SK-N-SH treated with all-trans-retinoic acid at 6 μM for 48 hours (cell line): ENCODE results near the gene DOC2B.
"Not testable (repeated sequence)": the region's sequence is repeated elsewhere in the genome, so short reads cannot be mapped to it uniquely, and the experiment has no call there.

Experiments used
- ATAC-seq: fragments of 200-7000 bp; cut with Tn5 transposase; 3 replicates; pipeline ENCODE4 v1.9.1; 2020; ENCODE audit warnings: mild to moderate bottlenecking, moderate library complexity
- ARNTL ChIP-seq: fragments of 450-650 bp; formaldehyde crosslinking; IDR thresholded peaks from 2 replicates; pipeline ENCODE4 v1.5.0; 2020; ENCODE audit warnings: low read depth, mild to moderate bottlenecking, moderate library complexity, borderline replicate concordance
- BACH2 ChIP-seq: fragments of 250-450 bp; sonication (Bioruptor Pico); IDR thresholded peaks from 2 replicates; pipeline ENCODE4 v1.9.0; 2021; ENCODE audit warnings: mild to moderate bottlenecking, borderline replicate concordance
- CSDC2 ChIP-seq: fragments of 250-450 bp; sonication (Bioruptor Pico); IDR thresholded peaks from 2 replicates; pipeline ENCODE4 v1.5.0; 2020; ENCODE audit warnings: mild to moderate bottlenecking, moderate library complexity
- GLIS3 ChIP-seq: fragments of 250-450 bp; sonication (Bioruptor Pico); IDR thresholded peaks from 2 replicates; pipeline ENCODE4 v1.5.0; 2020; ENCODE audit warnings: mild to moderate bottlenecking, moderate library complexity
- PPARA ChIP-seq: fragments of 250-450 bp; sonication (Bioruptor Pico); IDR thresholded peaks from 2 replicates; pipeline ENCODE4 v1.5.0; 2020; ENCODE audit warnings: mild to moderate bottlenecking, borderline replicate concordance
- RARB ChIP-seq: fragments of 250-450 bp; sonication (Bioruptor Pico); IDR thresholded peaks from 2 replicates; pipeline ENCODE4 v1.8.0; 2021; ENCODE audit warnings: mild to moderate bottlenecking, moderate library complexity
- ZC3H10 ChIP-seq: fragments of 250-450 bp; sonication (Bioruptor Pico); IDR thresholded peaks from 2 replicates; pipeline ENCODE4 v1.5.1; 2021; ENCODE audit warnings: mild to moderate bottlenecking, moderate library complexity
- ZFP3 ChIP-seq: fragments of 250-450 bp; sonication (Bioruptor Pico); IDR thresholded peaks from 2 replicates; pipeline ENCODE4 v1.5.0; 2020; ENCODE audit warnings: mild to moderate bottlenecking, moderate library complexity
- ZNF70 ChIP-seq: fragments of 450-650 bp; formaldehyde crosslinking; IDR thresholded peaks from 2 replicates; pipeline ENCODE4 v1.5.0; 2020; ENCODE audit warnings: mild to moderate bottlenecking, moderate library complexity
- ZNF8 ChIP-seq: fragments of 450-650 bp; formaldehyde crosslinking; IDR thresholded peaks from 2 replicates; pipeline ENCODE4 v1.5.0; 2020; ENCODE audit warnings: mild to moderate bottlenecking, moderate library complexity
- TF ChIP-seq, protein P1 (sequence below): fragments of 250-450 bp; sonication (Bioruptor Pico); IDR thresholded peaks from 2 replicates; pipeline ENCODE4 v1.5.1; 2021; ENCODE audit warnings: mild to moderate bottlenecking, moderate library complexity
- TF ChIP-seq, protein P2 (sequence below): fragments of 250-450 bp; sonication (Bioruptor Pico); IDR thresholded peaks from 2 replicates; pipeline ENCODE4 v1.5.0; 2020; ENCODE audit warnings: mild to moderate bottlenecking, moderate library complexity

Gene DOC2B

DNA sequence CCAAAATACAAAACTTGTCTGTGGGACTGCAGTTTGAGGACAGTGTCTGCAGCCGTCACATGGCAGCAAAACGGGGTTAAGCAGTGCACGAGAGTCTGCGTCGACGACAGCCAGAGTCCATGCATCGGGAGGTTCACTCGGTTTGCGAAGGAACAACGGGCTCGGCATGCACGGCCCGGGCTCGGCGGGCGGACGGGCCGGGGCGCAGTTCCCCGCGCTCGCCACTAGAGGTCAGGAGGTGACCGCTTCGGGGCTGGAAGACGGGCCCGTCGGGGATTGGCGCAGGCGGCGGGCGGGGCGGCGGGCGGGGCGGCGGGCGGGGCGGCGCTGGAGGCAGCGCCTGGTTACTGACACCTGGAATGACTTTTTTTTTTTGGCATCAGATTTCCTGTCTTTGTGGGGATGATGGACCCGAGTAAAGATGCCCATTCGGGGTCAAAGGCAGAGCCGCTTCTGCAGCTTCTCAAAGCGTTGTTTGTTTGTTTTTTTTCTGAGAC is 37.6 kb downstream of the DOC2B start (continued):
- TF ChIP-seq, protein P1, sequence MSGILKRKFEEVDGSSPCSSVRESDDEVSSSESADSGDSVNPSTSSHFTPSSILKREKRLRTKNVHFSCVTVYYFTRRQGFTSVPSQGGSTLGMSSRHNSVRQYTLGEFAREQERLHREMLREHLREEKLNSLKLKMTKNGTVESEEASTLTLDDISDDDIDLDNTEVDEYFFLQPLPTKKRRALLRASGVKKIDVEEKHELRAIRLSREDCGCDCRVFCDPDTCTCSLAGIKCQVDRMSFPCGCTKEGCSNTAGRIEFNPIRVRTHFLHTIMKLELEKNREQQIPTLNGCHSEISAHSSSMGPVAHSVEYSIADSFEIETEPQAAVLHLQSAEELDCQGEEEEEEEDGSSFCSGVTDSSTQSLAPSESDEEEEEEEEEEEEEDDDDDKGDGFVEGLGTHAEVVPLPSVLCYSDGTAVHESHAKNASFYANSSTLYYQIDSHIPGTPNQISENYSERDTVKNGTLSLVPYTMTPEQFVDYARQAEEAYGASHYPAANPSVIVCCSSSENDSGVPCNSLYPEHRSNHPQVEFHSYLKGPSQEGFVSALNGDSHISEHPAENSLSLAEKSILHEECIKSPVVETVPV, result no peak
- no peak for TF ChIP-seq ZC3H10 (CRISPR knock-in tag)
- no peak for TF ChIP-seq ZFP3 (CRISPR knock-in tag)
- no peak for TF ChIP-seq ZNF8

DNA sequence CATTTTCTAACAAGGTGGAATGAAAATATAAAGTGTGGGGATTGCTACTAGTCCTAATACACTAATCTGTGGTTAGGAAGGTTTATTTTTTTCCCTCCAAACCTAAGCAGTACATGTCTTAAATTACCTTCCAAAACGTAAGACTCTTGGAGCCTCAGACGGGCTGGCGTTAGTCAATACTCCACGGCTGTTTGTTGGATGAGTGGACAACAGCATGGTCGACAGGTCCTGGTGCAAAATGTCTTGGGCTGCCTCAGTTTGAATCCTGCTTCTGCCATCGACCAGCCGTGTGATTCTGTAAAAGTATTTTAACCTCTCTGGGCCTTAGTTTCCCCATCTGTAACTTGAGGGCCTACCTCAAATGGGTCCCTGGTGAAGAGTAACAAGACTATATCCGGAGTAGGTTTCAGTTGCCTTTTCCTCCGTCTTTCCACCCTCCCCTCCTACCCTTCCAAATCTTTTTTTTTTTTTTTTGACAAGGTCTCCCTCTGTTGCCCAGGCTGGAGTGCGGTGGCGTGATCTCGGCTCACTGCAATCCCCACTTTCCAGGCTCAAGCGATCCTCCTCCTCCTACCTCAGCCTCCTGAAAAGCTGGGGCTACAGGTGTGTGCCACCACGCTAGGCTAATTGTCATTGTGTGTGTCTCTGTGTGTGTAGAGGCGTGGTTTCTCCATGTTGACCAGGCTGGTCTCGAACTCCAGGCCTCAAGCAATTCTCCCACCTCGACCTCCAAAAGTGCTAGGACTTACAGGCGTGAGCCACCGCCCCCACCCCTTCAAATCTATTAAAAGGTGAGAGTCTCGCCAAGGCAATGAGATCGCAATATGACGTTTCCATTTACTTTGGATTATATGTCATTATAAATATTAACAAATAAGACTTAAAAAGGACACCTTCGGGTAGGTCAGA is 38.3 kb downstream of the DOC2B start:
- TF ChIP-seq, protein P2, sequence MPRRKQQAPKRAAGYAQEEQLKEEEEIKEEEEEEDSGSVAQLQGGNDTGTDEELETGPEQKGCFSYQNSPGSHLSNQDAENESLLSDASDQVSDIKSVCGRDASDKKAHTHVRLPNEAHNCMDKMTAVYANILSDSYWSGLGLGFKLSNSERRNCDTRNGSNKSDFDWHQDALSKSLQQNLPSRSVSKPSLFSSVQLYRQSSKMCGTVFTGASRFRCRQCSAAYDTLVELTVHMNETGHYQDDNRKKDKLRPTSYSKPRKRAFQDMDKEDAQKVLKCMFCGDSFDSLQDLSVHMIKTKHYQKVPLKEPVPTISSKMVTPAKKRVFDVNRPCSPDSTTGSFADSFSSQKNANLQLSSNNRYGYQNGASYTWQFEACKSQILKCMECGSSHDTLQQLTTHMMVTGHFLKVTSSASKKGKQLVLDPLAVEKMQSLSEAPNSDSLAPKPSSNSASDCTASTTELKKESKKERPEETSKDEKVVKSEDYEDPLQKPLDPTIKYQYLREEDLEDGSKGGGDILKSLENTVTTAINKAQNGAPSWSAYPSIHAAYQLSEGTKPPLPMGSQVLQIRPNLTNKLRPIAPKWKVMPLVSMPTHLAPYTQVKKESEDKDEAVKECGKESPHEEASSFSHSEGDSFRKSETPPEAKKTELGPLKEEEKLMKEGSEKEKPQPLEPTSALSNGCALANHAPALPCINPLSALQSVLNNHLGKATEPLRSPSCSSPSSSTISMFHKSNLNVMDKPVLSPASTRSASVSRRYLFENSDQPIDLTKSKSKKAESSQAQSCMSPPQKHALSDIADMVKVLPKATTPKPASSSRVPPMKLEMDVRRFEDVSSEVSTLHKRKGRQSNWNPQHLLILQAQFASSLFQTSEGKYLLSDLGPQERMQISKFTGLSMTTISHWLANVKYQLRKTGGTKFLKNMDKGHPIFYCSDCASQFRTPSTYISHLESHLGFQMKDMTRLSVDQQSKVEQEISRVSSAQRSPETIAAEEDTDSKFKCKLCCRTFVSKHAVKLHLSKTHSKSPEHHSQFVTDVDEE (CRISPR knock-in tag), result no peak
- TF ChIP-seq PPARA (CRISPR knock-in tag) (no peak), RARB (CRISPR knock-in tag) (no peak), CSDC2 (no peak), ZNF70 (CRISPR knock-in tag) (no peak), GLIS3 (CRISPR knock-in tag) (no peak), ZFP3 (CRISPR knock-in tag) (no peak), ARNTL (CRISPR knock-in tag) (no peak)
- TF ChIP-seq, protein P1, result no peak
- no peak for ATAC-seq

DNA sequence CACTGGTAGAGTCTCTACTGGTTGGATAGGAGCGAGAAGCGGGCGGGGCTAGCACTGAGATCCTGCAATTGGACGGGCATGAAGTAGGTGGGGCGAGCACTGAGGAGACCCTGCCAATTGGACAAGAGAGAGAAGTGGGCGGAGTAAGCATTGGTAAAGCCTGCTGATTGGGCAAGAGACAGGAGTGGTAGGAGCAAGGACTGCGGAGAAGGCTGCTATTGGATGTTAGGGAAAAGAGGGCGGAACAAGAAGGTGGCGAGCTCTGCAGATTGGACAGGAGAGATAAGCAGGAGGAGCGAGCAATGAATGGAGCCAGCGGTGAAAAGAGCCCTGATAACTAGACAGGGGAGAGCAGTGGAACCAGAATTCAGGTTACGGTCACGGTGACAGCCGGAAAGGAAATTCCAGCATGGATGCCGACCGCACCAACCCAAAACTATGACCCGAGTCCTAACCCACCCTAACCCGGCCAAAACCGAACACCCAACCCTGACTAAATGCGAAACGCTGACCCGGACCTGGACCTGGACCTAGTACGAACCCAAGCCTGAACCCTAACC is 39.3 kb downstream of the DOC2B start:
- no peak for ATAC-seq
- TF ChIP-seq RARB (CRISPR knock-in tag), result no peak
- TF ChIP-seq ZC3H10 (CRISPR knock-in tag), result no peak
- TF ChIP-seq ZFP3 (CRISPR knock-in tag), result no peak
- TF ChIP-seq BACH2 (CRISPR knock-in tag), result no peak
- TF ChIP-seq, protein P2 (CRISPR knock-in tag), result no peak
- TF ChIP-seq, protein P1, result no peak

DNA sequence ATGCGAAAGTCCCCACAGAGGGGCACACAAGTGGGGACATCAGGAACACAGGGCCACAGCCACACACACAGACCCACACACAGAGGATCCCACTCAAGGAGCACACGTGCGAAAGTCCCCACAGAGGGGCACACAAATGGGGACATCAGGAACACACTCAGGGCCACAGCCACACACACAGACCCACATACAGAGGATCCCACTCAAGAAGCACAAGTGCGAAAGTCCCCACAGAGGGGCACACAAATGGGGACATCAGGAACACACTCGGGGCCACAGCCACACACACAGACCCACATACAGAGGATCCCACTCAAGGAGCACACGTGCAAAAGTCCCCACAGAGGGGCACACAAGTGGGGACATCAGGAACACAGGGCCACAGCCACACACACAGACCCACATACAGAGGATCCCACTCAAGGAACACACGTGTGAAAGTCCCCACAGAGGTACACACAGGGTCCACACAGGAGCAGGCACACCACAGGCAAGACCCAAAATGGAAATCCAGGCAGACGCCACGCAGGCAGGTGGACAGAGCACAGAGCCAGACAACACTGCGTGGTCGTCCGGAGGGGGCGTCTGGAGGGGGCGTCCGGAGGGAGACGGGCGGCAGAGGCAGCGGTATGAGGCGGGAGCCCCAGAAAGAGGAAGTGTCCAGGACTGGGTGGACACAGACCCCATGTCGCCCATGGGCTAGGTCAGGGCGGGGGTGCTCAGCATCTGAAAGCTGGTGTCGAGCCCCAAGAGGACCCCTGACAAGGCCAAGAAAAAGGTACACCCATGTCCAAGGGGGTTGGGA is 41.8 kb downstream of the DOC2B start:
- not testable (repeated sequence) for ATAC-seq

DNA sequence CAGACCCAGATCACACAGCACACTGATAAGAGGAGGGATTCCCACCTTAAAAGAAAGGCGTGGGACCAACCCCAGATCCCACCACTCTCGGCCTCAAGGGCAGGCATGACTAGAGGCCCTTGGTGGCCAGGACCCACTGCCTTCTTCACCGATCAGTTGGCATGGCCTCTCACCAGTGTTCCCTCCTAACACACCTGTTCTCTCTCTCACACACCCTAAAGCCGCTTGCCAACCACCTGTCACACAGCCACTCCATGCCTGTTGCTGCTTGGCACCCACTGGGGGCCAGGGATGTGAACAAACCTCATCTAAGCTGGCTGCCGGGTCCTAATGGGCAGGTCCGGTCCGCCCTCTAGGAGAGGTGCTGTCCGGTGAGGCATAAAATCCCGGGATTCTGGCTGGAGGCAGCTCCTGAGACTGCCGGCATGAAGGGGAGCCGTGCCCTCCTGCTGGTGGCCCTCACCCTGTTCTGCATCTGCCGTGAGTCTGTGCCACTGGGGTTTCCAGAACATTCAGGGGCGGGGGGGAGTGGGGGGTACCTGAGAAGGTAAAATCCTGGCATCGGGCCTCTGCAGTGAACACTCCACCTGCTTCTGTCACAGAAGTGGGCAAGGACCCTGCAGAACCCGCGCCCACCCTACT is 44.2 kb downstream of the DOC2B start, which contains the start of gene SCGB1C2:
SCGB1C2 (plus strand) TSS at position 404 of the 642 bp plus-strand sequence; CDS start at position 426, 22 bp downstream.
- not testable (repeated sequence) for ATAC-seq

DNA sequence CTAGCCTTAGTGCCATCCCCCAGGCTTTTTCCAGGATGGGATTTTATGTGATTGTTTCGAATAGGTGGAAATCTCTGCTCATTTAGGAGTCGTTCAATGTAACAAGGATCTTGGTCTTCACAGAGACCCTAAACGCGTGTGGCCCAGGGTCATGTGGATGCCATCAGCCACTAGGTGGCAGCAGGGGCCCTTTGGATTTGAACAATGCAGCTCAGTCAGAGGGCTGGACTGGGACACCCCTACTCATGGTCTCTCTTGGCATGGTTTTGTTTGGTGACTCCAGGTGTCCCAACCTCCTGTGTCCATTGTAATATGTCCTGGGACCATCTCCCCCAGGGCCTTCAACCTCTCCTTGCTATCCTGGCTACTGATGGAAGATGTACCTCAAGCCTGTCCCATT is 44.9 kb downstream of the DOC2B start:
- ATAC-seq, result peak; percentile 98

DNA sequence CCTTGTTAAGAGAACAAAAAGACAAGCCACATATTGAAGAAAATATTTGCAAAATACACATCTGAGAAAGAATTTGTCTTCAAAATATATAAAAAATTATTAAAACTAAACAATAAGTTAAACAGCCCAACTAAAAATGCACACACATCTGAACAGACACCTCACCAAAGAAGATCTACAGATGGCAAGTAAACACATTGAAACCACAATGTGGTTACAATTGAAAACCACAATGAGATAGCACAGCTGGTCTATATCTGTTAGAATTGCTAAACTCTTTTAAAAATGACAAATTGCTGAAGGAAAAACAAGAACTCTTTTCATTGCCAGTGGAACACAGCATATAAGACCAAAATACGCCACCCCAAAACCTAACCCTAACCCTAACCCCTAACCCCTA is 45.6 kb downstream of the DOC2B start:
- ATAC-seq, result not testable (repeated sequence)

DNA sequence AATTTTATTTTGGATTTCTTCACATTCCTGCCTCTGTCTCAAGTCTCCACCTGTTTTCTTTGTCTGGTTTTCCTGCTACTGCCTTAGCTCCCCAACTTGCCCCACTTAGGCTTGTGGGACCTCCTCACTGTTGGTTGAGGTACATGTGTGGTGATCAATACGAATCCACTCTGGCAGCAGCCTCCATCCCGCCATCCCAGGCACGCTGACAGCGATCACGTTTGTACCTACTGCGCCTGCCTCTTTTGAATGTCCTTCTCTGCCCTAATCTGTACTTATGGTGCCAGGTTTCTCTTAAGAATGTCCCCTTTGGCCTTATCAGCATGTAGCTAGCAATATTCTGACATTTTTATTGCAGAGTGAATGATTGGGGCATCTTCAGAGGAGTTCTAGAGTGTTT is 46.4 kb downstream of the DOC2B start:
- ATAC-seq, result not testable (repeated sequence)

DNA sequence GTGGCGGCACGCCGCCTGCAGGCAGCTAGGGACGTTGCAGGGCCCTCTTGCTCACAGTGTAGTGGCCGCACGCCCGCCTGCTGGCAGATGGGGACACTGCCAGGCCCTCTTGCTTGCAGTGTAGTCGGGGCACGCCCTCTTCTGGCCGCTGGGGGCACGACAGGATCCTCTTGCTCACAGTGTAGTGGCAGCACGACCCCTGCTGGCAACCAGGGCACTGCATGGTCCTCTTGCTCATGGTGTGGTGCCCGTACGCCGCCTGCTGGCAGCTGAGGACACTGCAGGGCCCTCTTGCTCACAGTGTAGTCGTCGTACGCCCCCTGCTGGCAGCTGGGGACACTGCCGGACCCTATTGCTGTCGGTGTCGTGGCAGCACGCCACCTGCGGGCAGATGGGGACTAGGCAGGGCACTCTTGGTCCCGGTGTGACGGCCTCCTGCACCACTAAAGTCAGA is 47.1 kb downstream of the DOC2B start:
- ATAC-seq, result peak; percentile 45; the same call in 2 of the 3 replicates
